Astrocyte of the hippocampus (primary cell): ENCODE results near the gene CAPRIN1.

Source experiments
- DNase-seq: peaks from one replicate; pipeline ENCODE4 v3.0.0; 2011; ENCODE audit warnings: low read depth, low spot score

Gene CAPRIN1

GRCh38 chr11:34051349-34052035, at the start of gene CAPRIN1:
Gene CAPRIN1, plus strand, starts transcription at chr11:34051731. Its CDS starts 690 bp downstream, at chr11:34052421.
- DNase-seq = peak; percentile 95

- DNase-seq = no peak
Measured at GRCh38 chr11:34002420-34002819, 49.1 kb upstream of the CAPRIN1 start.

- DNase-seq = no peak
Measured at GRCh38 chr11:34004236-34004635, 47.3 kb upstream of the CAPRIN1 start.

- DNase-seq = no peak
Measured at GRCh38 chr11:34006876-34007275, 44.7 kb upstream of the CAPRIN1 start.

GRCh38 chr11:34012734-34013133, 38.8 kb upstream of the CAPRIN1 start:
- no peak for DNase-seq

- no peak for DNase-seq
Measured at GRCh38 chr11:34013898-34014571, 37.5 kb upstream of the CAPRIN1 start.

- no peak for DNase-seq
Measured at GRCh38 chr11:34021977-34022735, 29.4 kb upstream of the CAPRIN1 start.

GRCh38 chr11:34026432-34026831, 25.1 kb upstream of the CAPRIN1 start:
- DNase-seq = no peak

- no peak for DNase-seq
Measured at GRCh38 chr11:34027516-34028408, 23.8 kb upstream of the CAPRIN1 start.

GRCh38 chr11:34028425-34028824, 23.1 kb upstream of the CAPRIN1 start:
- peak; percentile 53 for DNase-seq

GRCh38 chr11:34029176-34029575, 22.4 kb upstream of the CAPRIN1 start:
- DNase-seq = no peak

- peak; percentile 2 for DNase-seq
Measured at GRCh38 chr11:34030382-34030781, 21.1 kb upstream of the CAPRIN1 start.

- no peak for DNase-seq
Measured at GRCh38 chr11:34033399-34033798, 18.1 kb upstream of the CAPRIN1 start.

GRCh38 chr11:34034053-34034452, 17.5 kb upstream of the CAPRIN1 start:
- no peak for DNase-seq

- DNase-seq = no peak
Measured at GRCh38 chr11:34036456-34036855, 15.1 kb upstream of the CAPRIN1 start.

- no peak for DNase-seq
Measured at GRCh38 chr11:34037016-34037415, 14.5 kb upstream of the CAPRIN1 start.

- no peak for DNase-seq
Measured at GRCh38 chr11:34040571-34040970, 11.0 kb upstream of the CAPRIN1 start.

- peak; percentile 87 for DNase-seq
Measured at GRCh38 chr11:34044664-34045485, 6.7 kb upstream of the CAPRIN1 start.

- no peak for DNase-seq
Measured at GRCh38 chr11:34049028-34049427, 2.5 kb upstream of the CAPRIN1 start.

- no peak for DNase-seq
Measured at GRCh38 chr11:34050581-34051348, 766 bp upstream of the CAPRIN1 start.
